HG03097 (cell line): Measurements from ENCODE around the gene SV2A.
"Not testable (repeated sequence)": the region's sequence is repeated elsewhere in the genome, so short reads cannot be mapped to it uniquely, and the experiment has no call there.

Source experiments
- ATAC-seq: cut with Tn5 transposase; IDR thresholded peaks from one replicate; pipeline ENCODE4 v1.9.1; 2021; ENCODE audit not compliant: unreplicated experiment, low FRiP score

The SV2A gene

GRCh38 chr1:149917571-149918144 is at the start of gene SV2A:
Gene SV2A, minus strand, starts transcription at chr1:149917844. Its CDS starts 4,004 bp downstream, at chr1:149913840.
- ATAC-seq: no peak

- ATAC-seq: no peak
Observed at GRCh38 chr1:149967041-149967440, 49.4 kb upstream of the SV2A start.

GRCh38 chr1:149966405-149966804 is 48.8 kb upstream of the SV2A start:
- ATAC-seq: no peak

GRCh38 chr1:149965440-149965839 is 47.8 kb upstream of the SV2A start:
- no peak for ATAC-seq

DNA sequence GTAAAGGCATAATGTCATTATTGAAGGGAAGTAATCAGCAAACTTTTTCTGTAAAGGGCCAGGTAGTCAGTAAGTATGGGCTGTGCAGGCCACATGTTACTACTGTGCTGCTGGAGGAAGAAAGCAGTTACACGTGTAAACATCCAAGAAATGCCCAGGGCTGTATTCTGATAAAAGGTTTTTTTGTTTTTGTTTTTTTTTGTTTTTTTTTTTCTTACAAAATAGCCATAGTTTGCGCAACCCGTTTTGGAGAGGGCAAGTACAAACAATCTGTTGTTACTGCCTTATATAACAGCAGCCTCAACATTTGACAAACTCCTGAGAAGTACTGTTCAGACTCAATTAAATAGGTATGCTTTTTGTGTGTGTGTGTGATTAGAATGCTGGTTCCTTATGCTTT is 45.7 kb upstream of the SV2A start:
- no peak for ATAC-seq

DNA sequence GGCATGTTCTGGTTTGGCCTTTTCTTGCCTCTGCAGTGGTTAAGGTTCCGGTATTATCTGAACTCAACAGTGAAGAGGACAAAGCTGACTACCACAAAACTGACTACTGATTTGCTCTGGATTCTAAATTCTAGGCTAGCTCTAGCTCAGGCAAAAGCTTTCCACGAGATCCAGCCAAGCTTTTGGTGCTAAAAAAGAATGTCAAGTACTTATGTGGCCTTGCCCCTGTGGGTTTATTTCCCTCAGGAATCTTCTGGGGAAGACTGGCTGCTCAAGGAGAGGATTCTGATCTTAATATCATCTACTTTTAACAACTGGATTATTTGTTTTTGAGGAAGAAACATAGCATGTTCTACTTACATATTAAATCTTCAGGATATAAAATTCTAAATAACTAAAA is 45.1 kb upstream of the SV2A start:
- ATAC-seq: no peak

- no peak for ATAC-seq
Observed at GRCh38 chr1:149962039-149962647, 44.5 kb upstream of the SV2A start.

GRCh38 chr1:149957548-149957947 is 39.9 kb upstream of the SV2A start:
- not testable (repeated sequence) for ATAC-seq

GRCh38 chr1:149949911-149950310 is 32.3 kb upstream of the SV2A start:
- no peak for ATAC-seq

GRCh38 chr1:149945206-149945605 is 27.6 kb upstream of the SV2A start:
- ATAC-seq: no peak

DNA sequence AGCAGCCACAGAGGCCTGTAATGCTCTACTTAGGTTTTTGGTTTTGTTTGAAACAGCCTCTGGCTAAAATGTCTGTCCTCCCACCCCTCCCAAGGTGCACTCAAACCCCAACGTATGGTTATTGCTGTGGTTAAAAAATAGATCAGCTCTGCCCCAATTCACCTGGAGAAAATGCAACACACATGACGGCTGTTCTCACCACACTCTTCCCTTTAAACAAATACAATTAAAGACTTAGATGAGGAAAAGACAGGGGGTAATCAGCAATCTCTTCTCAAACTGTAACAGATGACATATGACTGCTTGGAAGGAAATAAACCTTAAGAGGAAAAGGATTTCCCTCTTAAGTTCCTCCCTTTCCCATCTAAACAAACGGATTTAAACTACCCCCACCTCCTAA is 25.2 kb upstream of the SV2A start:
- no peak for ATAC-seq

DNA sequence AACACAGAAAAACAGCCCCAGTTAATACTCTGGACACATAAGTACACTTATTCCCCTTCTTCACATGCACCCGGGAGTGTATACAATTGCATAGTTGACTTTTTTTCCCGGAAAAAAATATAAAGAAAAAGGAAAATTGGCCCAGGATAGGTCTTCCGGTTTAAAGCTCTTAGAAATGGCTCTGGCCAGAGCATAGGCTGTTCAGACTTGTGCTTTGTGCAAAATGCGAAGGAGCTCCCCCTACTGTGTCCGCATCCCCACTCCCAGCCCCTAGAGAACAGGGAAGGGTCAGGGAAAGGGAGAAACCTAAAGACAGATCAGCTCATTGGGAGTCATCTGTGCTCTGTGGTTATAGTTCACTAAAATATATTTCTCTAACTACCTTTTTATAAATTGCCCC is 24.6 kb upstream of the SV2A start:
- ATAC-seq: no peak

DNA sequence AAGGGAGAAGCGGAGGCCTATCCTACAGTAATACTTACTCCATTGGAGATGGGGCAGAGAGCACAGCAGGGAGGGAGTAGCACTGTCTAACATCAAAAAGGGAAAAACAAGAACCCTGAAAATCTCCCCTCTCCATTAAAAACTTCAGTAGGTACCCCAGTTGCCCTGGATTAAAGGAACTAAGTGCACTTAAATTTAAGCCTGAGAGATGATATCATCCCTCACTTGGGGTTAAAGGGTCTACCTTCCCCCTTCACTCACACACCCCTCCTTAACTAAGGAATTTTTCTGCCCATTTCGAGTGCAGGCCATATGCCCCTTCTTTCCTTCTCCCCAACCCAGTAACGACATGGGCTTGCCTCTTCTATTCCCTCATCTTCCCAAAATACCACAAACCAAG is 22.8 kb upstream of the SV2A start:
- no peak for ATAC-seq

DNA sequence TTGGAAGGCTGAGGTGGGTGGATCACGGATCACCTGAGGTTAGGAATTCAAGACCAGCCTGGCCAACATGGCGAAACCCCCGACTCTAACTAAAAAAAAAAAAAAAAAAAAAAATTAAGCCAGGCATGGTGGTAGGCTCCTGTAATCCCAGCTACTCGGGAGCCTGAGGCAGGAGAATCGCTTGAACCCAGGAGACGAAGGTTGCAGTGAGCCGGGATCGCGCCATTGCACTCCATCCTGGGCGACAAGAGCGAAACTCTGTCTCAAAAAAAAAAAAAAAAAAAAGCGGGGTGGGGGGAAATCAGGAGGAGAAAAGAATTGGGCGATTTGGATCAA is 21.0 kb upstream of the SV2A start:
- not testable (repeated sequence) for ATAC-seq

GRCh38 chr1:149937759-149938158 is 20.1 kb upstream of the SV2A start:
- ATAC-seq: no peak

DNA sequence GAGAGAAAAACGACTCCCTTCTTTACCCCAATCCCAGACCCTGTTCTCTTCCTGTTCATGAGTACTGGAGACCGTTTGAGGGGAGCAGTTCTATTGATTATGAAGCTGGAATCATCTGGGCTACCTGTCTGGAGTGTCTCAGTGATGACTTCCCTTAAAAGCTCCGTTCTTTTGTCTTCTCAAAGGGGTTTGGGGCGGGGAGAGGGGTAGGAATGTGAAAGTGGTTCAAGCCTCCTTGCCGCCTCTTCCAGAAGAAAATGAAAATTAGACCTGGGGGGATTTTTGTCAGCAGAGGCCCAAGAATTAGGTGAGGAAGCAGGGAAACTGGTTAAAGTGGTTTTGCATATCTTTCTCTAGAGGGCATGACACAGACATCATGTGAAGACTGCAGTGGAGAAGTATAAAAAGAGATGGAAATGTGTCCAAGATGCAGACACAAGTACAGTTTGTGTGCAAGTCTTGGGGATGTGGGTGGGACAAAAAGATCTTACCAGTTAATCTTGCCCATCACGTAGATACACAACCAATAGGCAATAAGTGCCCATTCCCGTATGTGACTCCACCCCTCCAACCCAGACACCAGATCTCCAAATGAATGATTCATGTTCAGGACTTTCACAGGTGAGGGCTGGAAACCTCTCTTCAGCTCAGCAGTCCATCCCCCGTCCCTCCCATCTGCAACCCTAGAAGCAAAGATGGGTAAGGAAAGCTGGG is 19.5 kb upstream of the SV2A start:
- no peak for ATAC-seq

DNA sequence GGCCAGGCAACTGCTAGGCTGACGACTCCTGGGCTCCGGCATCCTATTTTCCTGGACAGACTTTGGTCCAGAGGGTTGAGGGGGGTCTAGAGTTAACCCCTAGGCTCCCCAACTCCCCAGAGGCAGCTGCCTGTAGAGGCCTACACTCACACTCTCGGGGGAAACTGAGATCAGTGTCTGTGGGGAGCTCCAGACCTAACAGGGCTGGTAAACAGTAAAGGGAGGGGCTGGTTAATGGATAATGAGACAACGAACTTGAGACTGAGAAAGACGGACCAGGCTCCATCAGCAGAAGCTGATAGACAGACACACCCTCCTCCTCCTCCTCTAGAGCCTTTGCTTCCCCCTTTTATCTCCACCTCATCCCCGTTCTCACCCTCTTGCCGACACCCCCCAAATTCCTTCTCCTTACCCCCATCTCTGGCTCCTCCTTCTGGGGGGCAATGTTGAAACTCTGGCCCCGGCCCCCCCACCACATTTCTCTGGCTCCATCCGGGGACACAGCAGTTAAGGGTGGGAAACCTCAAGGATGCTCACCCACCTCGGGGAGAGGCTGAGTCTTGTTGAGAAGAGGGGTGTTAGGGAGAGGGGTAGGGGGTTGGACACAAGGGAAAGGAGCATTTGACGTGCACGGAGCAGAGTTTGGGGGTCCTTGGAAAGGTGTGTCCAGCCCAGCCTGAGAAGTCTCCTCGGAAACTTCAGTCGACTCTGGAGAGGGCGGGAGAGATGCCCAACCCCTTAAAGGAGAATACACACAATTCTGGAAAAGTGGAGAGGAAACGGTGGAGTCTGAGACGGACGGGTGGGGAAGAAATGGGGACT is 18.7 kb upstream of the SV2A start, which contains the start of gene MTMR11:
Gene MTMR11 (minus strand): TSS at position 710 of the 822 bp plus-strand sequence. CDS start 232 bp downstream, at position 478.
- no peak for ATAC-seq

DNA sequence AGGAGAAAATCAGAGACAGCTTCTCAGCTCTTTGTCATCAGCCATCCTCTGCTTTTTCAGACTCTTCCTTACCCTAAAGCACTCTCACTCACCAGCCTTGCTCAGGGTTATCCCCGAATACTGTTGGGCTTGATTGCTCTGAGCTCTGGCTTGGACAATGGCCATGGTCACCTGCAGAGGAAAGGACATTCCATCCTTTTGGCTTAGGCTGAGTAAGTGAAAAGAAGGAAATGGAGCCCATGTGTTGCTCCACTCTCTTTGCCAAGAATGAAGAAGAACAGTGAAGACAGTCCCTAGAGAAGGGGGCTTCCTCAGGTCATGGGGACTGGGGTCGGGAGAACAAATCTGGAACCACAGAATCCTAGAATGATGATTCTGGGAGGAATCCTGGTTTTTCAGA is 16.7 kb upstream of the SV2A start:
- ATAC-seq: no peak

DNA sequence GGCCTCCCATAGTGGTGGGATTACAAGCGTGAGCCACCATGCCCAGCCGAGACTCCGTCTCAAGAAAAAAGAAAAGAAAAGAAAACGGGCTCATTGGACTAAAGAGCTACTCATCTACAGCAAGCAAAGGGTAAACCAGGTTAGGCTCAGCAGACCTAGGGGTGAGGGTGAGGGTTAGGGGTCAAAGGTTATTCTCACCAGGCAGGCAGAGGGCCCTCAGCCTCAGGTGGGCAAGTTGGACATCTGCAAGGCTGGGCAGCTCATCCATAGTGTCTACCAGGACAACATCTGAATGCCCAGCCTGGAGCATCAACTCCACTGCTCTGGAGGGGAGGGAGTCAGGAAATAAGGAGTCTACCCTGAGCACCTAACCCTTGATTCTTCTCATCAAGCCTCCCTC is 15.6 kb upstream of the SV2A start:
- no peak for ATAC-seq

DNA sequence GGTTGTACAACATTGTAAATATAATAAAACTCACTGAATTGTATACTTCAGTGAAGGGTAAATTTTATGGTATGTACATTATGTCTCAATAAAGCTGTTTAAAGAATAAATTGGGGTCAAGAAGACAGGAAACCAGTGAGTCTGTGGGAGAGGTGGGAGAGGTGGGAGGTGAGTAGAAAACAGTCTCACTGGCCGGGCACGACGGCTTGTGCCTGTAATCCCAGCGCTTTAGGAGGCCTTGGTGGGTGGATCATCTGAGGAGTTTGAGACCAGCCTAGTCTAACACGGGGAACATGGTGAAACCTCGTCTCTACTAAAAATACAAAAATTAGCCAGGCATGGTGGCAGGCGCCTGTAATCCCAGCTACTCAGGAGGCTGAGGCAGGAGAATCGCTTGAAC is 14.8 kb upstream of the SV2A start:
- ATAC-seq: no peak

GRCh38 chr1:149931212-149931790 is 13.7 kb upstream of the SV2A start:
- ATAC-seq: no peak
